ENCODE results near the gene NCKAP5. TPM values are rescaled to one million over a fixed set of nuclear protein-coding genes. Genes with fewer than 3 reads are reported as not detected.

Gene NCKAP5
- total and polyA plus RNA-seq, 9 donors = 0.80 to 2.7 (median 2.2) TPM

DNA sequence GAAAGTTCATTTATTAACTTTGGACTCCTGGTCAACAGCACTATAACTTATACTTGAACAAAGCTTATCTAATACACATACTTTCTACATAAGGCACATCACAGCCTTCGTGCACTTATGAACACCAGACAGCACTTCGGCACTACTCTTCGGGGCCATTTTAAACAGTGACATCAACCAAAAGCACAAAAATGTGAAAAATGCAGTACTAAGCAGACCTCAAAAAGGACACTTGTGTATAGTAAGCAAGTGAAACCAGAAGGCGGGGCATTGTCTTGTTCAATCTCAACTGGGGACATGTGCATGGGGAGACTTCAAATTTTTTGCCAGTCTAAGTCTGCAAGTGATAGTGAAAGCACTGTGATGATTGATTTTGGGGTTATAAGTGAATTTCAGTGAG, 163.0 kb downstream of the NCKAP5 start:
- intact Hi-C loops (cut with DNase I) = no loop called here
- TF ChIP-seq EP300 (IDR thresholded peaks at IDR 0.05) (no peak), CTCF (IDR thresholded peaks at IDR 0.05) (no peak), POLR2A (IDR thresholded peaks at IDR 0.05) (no peak)
- Histone ChIP-seq H3K36me3 (no peaks in the 10 kb centered on the region), H3K4me3 (no peak overlapping the region), H3K27ac (no peak overlapping the region), H3K4me1 (ENCODE audit: insufficient read depth) (no peaks in the 10 kb centered on the region), H3K27me3 (no peaks in the 10 kb centered on the region), H3K9me3 (no peaks in the 10 kb centered on the region)
- 87 to 92% (median 90%) methylated on average over 4 of the region's 4 CpGs for WGBS, 3 donors
- no peak for DNase-seq

DNA sequence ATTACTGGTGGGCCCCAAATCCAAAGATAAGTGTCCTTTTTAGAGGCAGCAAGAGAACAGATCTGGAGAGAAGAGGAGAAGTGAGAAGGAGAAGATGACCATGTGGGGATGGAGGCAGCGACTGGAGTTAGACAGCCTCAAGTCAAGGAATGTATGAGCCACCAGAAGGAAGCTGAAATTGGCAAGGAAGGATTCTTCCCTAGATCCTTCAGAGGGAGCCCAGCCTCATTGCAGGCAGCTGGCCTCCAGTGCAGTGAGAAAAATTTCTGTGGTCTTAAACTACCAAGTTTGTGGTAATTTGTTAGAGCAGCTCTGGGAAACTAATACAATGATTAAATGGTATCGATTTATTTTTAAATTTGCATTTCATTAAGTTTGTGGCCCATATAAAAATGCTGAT, 167.9 kb downstream of the NCKAP5 start:
- H3K27ac ChIP-seq = no peak overlapping the region
- no peak overlapping the region for H3K4me3 ChIP-seq
- WGBS, 3 donors = 92 to 93% (median 92%) methylated on average over 2 of the region's 2 CpGs
- H3K9me3 ChIP-seq = no peaks in the 10 kb centered on the region
- TF ChIP-seq EP300 (IDR thresholded peaks at IDR 0.05) (no peak), POLR2A (IDR thresholded peaks at IDR 0.05) (no peak), CTCF (IDR thresholded peaks at IDR 0.05) (no peak)
- H3K36me3 ChIP-seq = no peaks in the 10 kb centered on the region
- intact Hi-C loops (cut with DNase I) = no loop called here
- no peaks in the 10 kb centered on the region for H3K4me1 ChIP-seq (ENCODE audit: insufficient read depth)
- DNase-seq = no peak
- no peaks in the 10 kb centered on the region for H3K27me3 ChIP-seq

DNA sequence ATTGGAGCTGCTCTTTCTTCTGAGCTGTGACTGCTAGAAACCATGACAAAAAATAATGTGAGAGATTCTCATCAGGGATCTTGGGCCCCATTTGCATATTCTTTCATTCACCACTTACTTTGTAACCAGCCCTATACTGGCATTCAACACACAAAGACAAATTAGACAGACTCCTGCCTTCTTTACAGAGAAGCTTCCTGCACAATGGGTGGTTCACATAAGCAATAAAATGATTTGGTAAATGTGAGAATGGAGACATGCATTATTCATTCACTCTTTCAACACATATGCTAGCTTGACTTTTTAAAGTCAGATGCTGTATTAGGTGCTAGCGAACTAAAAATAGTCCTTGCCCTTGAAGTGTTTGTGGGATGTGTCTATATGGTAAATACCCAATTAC, 174.4 kb downstream of the NCKAP5 start:
- Histone ChIP-seq H3K9me3 (no peaks in the 10 kb centered on the region), H3K4me3 (no peak overlapping the region), H3K36me3 (no peaks in the 10 kb centered on the region), H3K27ac (no peak overlapping the region), H3K27me3 (no peaks in the 10 kb centered on the region), H3K4me1 (ENCODE audit: insufficient read depth) (no peaks in the 10 kb centered on the region)
- intact Hi-C loops (cut with DNase I) = no loop called here
- 71 to 88% (median 80%) methylated on average over 1 of the region's 1 CpG for WGBS, 3 donors
- no peak for DNase-seq
- TF ChIP-seq CTCF (IDR thresholded peaks at IDR 0.05) (no peak), POLR2A (IDR thresholded peaks at IDR 0.05) (no peak), EP300 (IDR thresholded peaks at IDR 0.05) (no peak)

DNA sequence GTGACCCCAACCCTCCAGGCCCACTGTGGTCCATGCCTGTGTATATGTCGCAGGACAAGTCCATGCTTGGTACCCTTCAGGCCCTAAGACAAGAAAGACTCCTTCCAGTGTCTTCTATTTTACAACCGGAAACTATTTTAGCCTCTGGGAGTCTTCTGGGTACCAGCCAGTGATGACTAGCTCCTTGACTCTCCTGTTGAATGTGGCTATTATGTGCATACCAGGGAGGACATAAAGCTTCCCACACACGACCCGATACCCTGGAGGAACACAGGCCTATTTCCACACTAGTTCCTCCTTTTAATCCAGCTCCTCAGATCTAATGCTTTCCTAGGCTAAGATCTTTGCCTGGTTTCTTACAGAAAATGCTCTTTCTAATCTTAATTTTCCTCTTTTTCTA, 178.1 kb downstream of the NCKAP5 start:
- 76 to 91% (median 89%) methylated on average over 4 of the region's 4 CpGs for WGBS, 3 donors

More for the DNA sequence above, 178.1 kb downstream of the NCKAP5 start:
- H3K4me3 ChIP-seq = no peak overlapping the region
- intact Hi-C loops (cut with DNase I) = no loop called here
- no peaks in the 10 kb centered on the region for H3K36me3 ChIP-seq
- no peaks in the 10 kb centered on the region for H3K4me1 ChIP-seq (ENCODE audit: insufficient read depth)
- no peak overlapping the region for H3K27ac ChIP-seq
- TF ChIP-seq POLR2A (IDR thresholded peaks at IDR 0.05) (no peak), CTCF (IDR thresholded peaks at IDR 0.05) (no peak), EP300 (IDR thresholded peaks at IDR 0.05) (no peak)
- DNase-seq = no peak
- H3K27me3 ChIP-seq = no peaks in the 10 kb centered on the region
- H3K9me3 ChIP-seq = no peaks in the 10 kb centered on the region

All from ovary (tissue), 9 donors.